ENCODE measurements around the gene ATP1A1. TPM values are rescaled to one million over a fixed set of nuclear protein-coding genes. Genes with fewer than 3 reads are reported as not detected.
A peak's percentile ranks its signal among the peaks of the same experiment; 100 is the strongest.

Gene ATP1A1
- total RNA-seq, 2 experiments from 2014 or later = 203 to 204 TPM

GRCh38 chr1:116408803-116409720, 36.0 kb downstream of the ATP1A1 start:
- POLR2A ChIA-PET = interaction anchor here (1.0 kb wide), 1 partner anchor 12 kb away, joined by 3 read pairs; no protein-coding TSS in a partner anchor
- H3K27me3 Mint-ChIP-seq (ENCODE audit: low read depth) = no peaks in the 10 kb centered on the region

GRCh38 chr1:116409751-116410191, 36.7 kb downstream of the ATP1A1 start:
- no peak overlapping the region for H3K27ac Mint-ChIP-seq

More at GRCh38 chr1:116408803-116409720, 36.0 kb downstream of the ATP1A1 start:
- Mint-ChIP-seq H3K27ac (no peak overlapping the region), H3K4me3 (no peak overlapping the region), H3K36me3 (ENCODE audit: low read depth) (peaks cover 44% of the 10 kb centered on the region), H3K4me1 (ENCODE audit: low read depth) (peaks cover 11% of the 10 kb centered on the region), H3K9me3 (ENCODE audit: insufficient read depth) (no peaks in the 10 kb centered on the region)
- ATAC-seq (no peak), DNase-seq (no peak)
- CTCF ChIA-PET = interaction anchor here (1.3 kb wide), 1 partner anchor 270 kb away, joined by 4 read pairs; no protein-coding TSS in a partner anchor

GRCh38 chr1:116411784-116412479, 38.9 kb downstream of the ATP1A1 start:
- no peak for DNase-seq
- no peaks in the 10 kb centered on the region for H3K27me3 Mint-ChIP-seq (ENCODE audit: low read depth)
- no peak overlapping the region for H3K4me3 Mint-ChIP-seq
- H3K36me3 Mint-ChIP-seq (ENCODE audit: low read depth) = peaks cover 30% of the 10 kb centered on the region
- H3K27ac Mint-ChIP-seq = no peak overlapping the region
- CTCF ChIA-PET = interaction anchor here (0.7 to 1.7 kb wide), 5 partner anchors 9 to 273 kb away, joined by 3 to 4 read pairs (median 3); no protein-coding TSS in a partner anchor
- ATAC-seq = no peak
- POLR2A ChIA-PET = no interaction called here
- peaks cover 39% of the 10 kb centered on the region for H3K4me1 Mint-ChIP-seq (ENCODE audit: low read depth)
- H3K9me3 Mint-ChIP-seq (ENCODE audit: insufficient read depth) = no peaks in the 10 kb centered on the region

More at GRCh38 chr1:116409751-116410191, 36.7 kb downstream of the ATP1A1 start:
- DNase-seq (no peak), ATAC-seq (no peak)
- ChIA-PET POLR2A (interaction anchor here (1.0 kb wide), 1 partner anchor 11 kb away, joined by 3 read pairs; no protein-coding TSS in a partner anchor), CTCF (interaction anchor here (1.3 kb wide), 1 partner anchor 271 kb away, joined by 4 read pairs; no protein-coding TSS in a partner anchor)
- H3K4me3 Mint-ChIP-seq = no peak overlapping the region
- peaks cover 17% of the 10 kb centered on the region for H3K4me1 Mint-ChIP-seq (ENCODE audit: low read depth)
- H3K27me3 Mint-ChIP-seq (ENCODE audit: low read depth) = no peaks in the 10 kb centered on the region
- peaks cover 40% of the 10 kb centered on the region for H3K36me3 Mint-ChIP-seq (ENCODE audit: low read depth)
- no peaks in the 10 kb centered on the region for H3K9me3 Mint-ChIP-seq (ENCODE audit: insufficient read depth)

- ChIA-PET POLR2A (no interaction called here), CTCF (interaction anchor here (1.7 kb wide), 1 partner anchor 73 kb away, joined by 4 read pairs; no protein-coding TSS in a partner anchor)
- no peaks in the 10 kb centered on the region for H3K9me3 Mint-ChIP-seq (ENCODE audit: insufficient read depth)
- DNase-seq (no peak), ATAC-seq (no peak)
- peaks cover 29% of the 10 kb centered on the region for H3K36me3 Mint-ChIP-seq (ENCODE audit: low read depth)
- H3K27ac Mint-ChIP-seq = no peak overlapping the region
- H3K27me3 Mint-ChIP-seq (ENCODE audit: low read depth) = no peaks in the 10 kb centered on the region
- H3K4me3 Mint-ChIP-seq = no peak overlapping the region
- H3K4me1 Mint-ChIP-seq (ENCODE audit: low read depth) = peaks cover 44% of the 10 kb centered on the region
Measured at GRCh38 chr1:116412480-116412798, 39.4 kb downstream of the ATP1A1 start.

- ATAC-seq (no peak), DNase-seq (no peak)
- Mint-ChIP-seq H3K4me1 (ENCODE audit: low read depth) (peaks cover 48% of the 10 kb centered on the region), H3K27ac (no peak overlapping the region), H3K36me3 (ENCODE audit: low read depth) (peaks cover 24% of the 10 kb centered on the region), H3K4me3 (no peak overlapping the region), H3K27me3 (ENCODE audit: low read depth) (no peaks in the 10 kb centered on the region), H3K9me3 (ENCODE audit: insufficient read depth) (no peaks in the 10 kb centered on the region)
- ChIA-PET POLR2A (no interaction called here), CTCF (interaction anchor here (0.6 to 1.7 kb wide), 2 partner anchors 31 to 73 kb away, joined by 3 to 4 read pairs; no protein-coding TSS in a partner anchor)
Measured at GRCh38 chr1:116412898-116413297, 39.9 kb downstream of the ATP1A1 start.

GRCh38 chr1:116413414-116413813, 40.4 kb downstream of the ATP1A1 start:
- H3K4me3 Mint-ChIP-seq = no peak overlapping the region
- H3K27ac Mint-ChIP-seq = no peak overlapping the region
- CTCF ChIA-PET = interaction anchor here (0.6 to 1.7 kb wide), 2 partner anchors 31 to 72 kb away, joined by 3 to 4 read pairs; no protein-coding TSS in a partner anchor
- no peaks in the 10 kb centered on the region for H3K9me3 Mint-ChIP-seq (ENCODE audit: insufficient read depth)
- H3K36me3 Mint-ChIP-seq (ENCODE audit: low read depth) = peaks cover 24% of the 10 kb centered on the region
- H3K4me1 Mint-ChIP-seq (ENCODE audit: low read depth) = peaks cover 50% of the 10 kb centered on the region
- no peak for DNase-seq
- POLR2A ChIA-PET = no interaction called here
- no peaks in the 10 kb centered on the region for H3K27me3 Mint-ChIP-seq (ENCODE audit: low read depth)
- ATAC-seq = no peak

- Mint-ChIP-seq H3K4me1 (ENCODE audit: low read depth) (peaks cover 56% of the 10 kb centered on the region), H3K27me3 (ENCODE audit: low read depth) (no peaks in the 10 kb centered on the region), H3K27ac (no peak overlapping the region), H3K9me3 (ENCODE audit: insufficient read depth) (no peaks in the 10 kb centered on the region), H3K36me3 (ENCODE audit: low read depth) (peaks cover 23% of the 10 kb centered on the region), H3K4me3 (no peak overlapping the region)
- ATAC-seq (no peak), DNase-seq (no peak)
- CTCF ChIA-PET = no interaction called here
- POLR2A ChIA-PET = interaction anchor here (0.5 kb wide), 1 partner anchor 16 kb away, joined by 4 read pairs; no protein-coding TSS in a partner anchor
Measured at GRCh38 chr1:116414364-116414763, 41.3 kb downstream of the ATP1A1 start.

GRCh38 chr1:116415200-116415698, 42.2 kb downstream of the ATP1A1 start:
- no peaks in the 10 kb centered on the region for H3K9me3 Mint-ChIP-seq (ENCODE audit: insufficient read depth)
- no peaks in the 10 kb centered on the region for H3K27me3 Mint-ChIP-seq (ENCODE audit: low read depth)
- POLR2A ChIA-PET = no interaction called here
- H3K4me3 Mint-ChIP-seq = peak overlapping the region; percentile 19
- peaks cover 22% of the 10 kb centered on the region for H3K36me3 Mint-ChIP-seq (ENCODE audit: low read depth)
- DNase-seq (no peak), ATAC-seq (no peak)
- peak overlapping the region; percentile 62 for H3K27ac Mint-ChIP-seq
- H3K4me1 Mint-ChIP-seq (ENCODE audit: low read depth) = peaks cover 62% of the 10 kb centered on the region
- CTCF ChIA-PET = interaction anchor here (1.0 to 2.8 kb wide), 2 partner anchors 70 to 276 kb away, joined by 4 to 15 read pairs; no protein-coding TSS in a partner anchor

GRCh38 chr1:116415699-116416533, 42.9 kb downstream of the ATP1A1 start:
- peak; percentile 16 for ATAC-seq

GRCh38 chr1:116416854-116417513, 43.9 kb downstream of the ATP1A1 start:
- no peak for ATAC-seq
- CTCF ChIA-PET = interaction anchor here (0.8 to 3.3 kb wide), 6 partner anchors 27 to 278 kb away, joined by 3 to 15 read pairs (median 6); no protein-coding TSS in a partner anchor
- Mint-ChIP-seq H3K36me3 (ENCODE audit: low read depth) (peaks cover 19% of the 10 kb centered on the region), H3K27me3 (ENCODE audit: low read depth) (peaks cover 2% of the 10 kb centered on the region), H3K4me3 (peak overlapping the region; percentile 90), H3K4me1 (ENCODE audit: low read depth) (peaks cover 73% of the 10 kb centered on the region), H3K27ac (peak overlapping the region; percentile 92), H3K9me3 (ENCODE audit: insufficient read depth) (no peaks in the 10 kb centered on the region)
- DNase-seq = no peak
- POLR2A ChIA-PET = interaction anchor here (0.6 to 3.0 kb wide), 6 partner anchors 15 to 1053 kb away, joined by 3 to 27 read pairs (median 4); partner anchors contain the start of gene ATP1A1

More at GRCh38 chr1:116415699-116416533, 42.9 kb downstream of the ATP1A1 start:
- ChIA-PET POLR2A (no interaction called here), CTCF (interaction anchor here (1.0 to 3.3 kb wide), 3 partner anchors 26 to 277 kb away, joined by 4 to 15 read pairs (median 7); no protein-coding TSS in a partner anchor)
- Mint-ChIP-seq H3K4me1 (ENCODE audit: low read depth) (peaks cover 69% of the 10 kb centered on the region), H3K4me3 (peak overlapping the region; percentile 19), H3K27ac (peak overlapping the region; percentile 68), H3K36me3 (ENCODE audit: low read depth) (peaks cover 22% of the 10 kb centered on the region), H3K27me3 (ENCODE audit: low read depth) (no peaks in the 10 kb centered on the region), H3K9me3 (ENCODE audit: insufficient read depth) (no peaks in the 10 kb centered on the region)
- DNase-seq = peak; percentile 57

All from activated CD8-positive, alpha-beta T cell treated with anti-CD3 and anti-CD28 coated beads, Interleukin-2, amount 10 ng/mL, durations not matched to agents 7 days and 5 days (primary cell).